Measurements from ENCODE around the gene EMILIN1. TPM values are rescaled to one million over a fixed set of nuclear protein-coding genes. Genes with fewer than 3 reads are reported as not detected.
A peak's percentile ranks its signal among the peaks of the same experiment; 100 is the strongest.

The EMILIN1 gene
- total and polyA plus RNA-seq, 2 experiments from 2014 or later: 3.2 to 15.4 TPM

DNA sequence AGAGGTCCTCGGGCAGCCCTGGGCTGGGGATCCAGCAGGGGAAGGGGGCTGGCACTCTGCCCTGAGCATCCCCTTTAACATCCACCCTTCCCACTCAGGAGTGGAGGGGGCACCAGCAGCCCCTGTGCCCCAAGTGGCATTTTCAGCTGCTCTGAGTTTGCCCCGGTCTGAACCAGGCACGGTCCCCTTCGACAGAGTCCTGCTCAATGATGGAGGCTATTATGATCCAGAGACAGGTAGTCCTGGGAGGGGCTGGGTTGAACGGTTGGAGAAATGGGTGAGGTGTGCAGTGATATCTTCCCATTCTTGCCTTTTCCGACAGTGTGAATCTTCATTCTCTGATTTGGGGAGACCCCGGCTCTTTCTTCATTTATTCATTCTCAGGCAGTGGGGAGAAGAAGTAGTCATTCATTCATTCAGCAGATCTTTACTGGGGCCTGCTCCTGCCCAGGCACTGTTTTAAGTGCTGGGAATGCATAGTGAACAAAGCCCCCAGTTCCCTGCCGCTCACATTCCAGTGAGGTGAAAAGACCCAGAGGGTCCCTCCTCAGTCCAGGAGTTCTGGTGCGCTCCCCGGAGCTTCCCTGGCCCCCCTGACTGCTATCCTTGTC, 6.8 kb downstream of the EMILIN1 start (continued):
- TF ChIP-seq, protein P1, sequence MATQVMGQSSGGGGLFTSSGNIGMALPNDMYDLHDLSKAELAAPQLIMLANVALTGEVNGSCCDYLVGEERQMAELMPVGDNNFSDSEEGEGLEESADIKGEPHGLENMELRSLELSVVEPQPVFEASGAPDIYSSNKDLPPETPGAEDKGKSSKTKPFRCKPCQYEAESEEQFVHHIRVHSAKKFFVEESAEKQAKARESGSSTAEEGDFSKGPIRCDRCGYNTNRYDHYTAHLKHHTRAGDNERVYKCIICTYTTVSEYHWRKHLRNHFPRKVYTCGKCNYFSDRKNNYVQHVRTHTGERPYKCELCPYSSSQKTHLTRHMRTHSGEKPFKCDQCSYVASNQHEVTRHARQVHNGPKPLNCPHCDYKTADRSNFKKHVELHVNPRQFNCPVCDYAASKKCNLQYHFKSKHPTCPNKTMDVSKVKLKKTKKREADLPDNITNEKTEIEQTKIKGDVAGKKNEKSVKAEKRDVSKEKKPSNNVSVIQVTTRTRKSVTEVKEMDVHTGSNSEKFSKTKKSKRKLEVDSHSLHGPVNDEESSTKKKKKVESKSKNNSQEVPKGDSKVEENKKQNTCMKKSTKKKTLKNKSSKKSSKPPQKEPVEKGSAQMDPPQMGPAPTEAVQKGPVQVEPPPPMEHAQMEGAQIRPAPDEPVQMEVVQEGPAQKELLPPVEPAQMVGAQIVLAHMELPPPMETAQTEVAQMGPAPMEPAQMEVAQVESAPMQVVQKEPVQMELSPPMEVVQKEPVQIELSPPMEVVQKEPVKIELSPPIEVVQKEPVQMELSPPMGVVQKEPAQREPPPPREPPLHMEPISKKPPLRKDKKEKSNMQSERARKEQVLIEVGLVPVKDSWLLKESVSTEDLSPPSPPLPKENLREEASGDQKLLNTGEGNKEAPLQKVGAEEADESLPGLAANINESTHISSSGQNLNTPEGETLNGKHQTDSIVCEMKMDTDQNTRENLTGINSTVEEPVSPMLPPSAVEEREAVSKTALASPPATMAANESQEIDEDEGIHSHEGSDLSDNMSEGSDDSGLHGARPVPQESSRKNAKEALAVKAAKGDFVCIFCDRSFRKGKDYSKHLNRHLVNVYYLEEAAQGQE (IDR thresholded peaks at IDR 0.05; ENCODE audit: unreplicated experiment): no peak
- TF ChIP-seq EZH2phosphoT487 (IDR thresholded peaks at IDR 0.05; ENCODE audit: unreplicated experiment) (no peak), EZH2 (IDR thresholded peaks at IDR 0.05; ENCODE audit: low read depth, unreplicated experiment) (no peak), CREB1 (CRISPR knock-in tag; IDR thresholded peaks at IDR 0.05; ENCODE audit: low read depth) (no peak), ZNF331 (CRISPR knock-in tag; IDR thresholded peaks at IDR 0.05; ENCODE audit: low read depth) (no peak), POLR2AphosphoS5 (IDR thresholded peaks at IDR 0.05; ENCODE audit: low read depth) (no peak)

DNA sequence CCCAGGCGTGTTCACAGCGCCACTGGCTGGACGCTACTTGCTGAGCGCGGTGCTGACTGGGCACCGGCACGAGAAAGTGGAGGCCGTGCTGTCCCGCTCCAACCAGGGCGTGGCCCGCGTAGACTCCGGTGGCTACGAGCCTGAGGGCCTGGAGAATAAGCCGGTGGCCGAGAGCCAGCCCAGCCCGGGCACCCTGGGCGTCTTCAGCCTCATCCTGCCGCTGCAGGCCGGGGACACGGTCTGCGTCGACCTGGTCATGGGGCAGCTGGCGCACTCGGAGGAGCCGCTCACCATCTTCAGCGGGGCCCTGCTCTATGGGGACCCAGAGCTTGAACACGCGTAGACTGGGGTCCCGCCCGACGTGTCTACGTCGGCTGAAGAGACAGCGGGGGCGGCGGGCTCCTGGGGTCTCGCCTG, 7.3 kb downstream of the EMILIN1 start:
- no peaks in the 10 kb centered on the region for H3K36me3 ChIP-seq (ENCODE audit: insufficient read depth)
- no peak overlapping the region for H3K27ac ChIP-seq (ENCODE audit: low read depth)
- Mint-ChIP-seq H3K9me3 (no peaks in the 10 kb centered on the region; the same call in 2 of the 3 replicates), H3K36me3 (ENCODE audit: low read depth) (no peaks in the 10 kb centered on the region), H3K4me3 (peak overlapping the region; percentile 55), H3K27me3 (ENCODE audit: insufficient read depth, low read depth, poor library complexity) (peaks cover 29% of the 10 kb centered on the region), H3K4me1 (peaks cover 34% of the 10 kb centered on the region), H3K27ac (no peak overlapping the region)
- H3K79me2 ChIP-seq (replicated peaks; ENCODE audit: insufficient read depth): no peaks in the 10 kb centered on the region
- peak; percentile 39 for TF ChIP-seq POLR2AphosphoS5 (IDR thresholded peaks at IDR 0.05; ENCODE audit: low read depth)
- TF ChIP-seq, protein P2, sequence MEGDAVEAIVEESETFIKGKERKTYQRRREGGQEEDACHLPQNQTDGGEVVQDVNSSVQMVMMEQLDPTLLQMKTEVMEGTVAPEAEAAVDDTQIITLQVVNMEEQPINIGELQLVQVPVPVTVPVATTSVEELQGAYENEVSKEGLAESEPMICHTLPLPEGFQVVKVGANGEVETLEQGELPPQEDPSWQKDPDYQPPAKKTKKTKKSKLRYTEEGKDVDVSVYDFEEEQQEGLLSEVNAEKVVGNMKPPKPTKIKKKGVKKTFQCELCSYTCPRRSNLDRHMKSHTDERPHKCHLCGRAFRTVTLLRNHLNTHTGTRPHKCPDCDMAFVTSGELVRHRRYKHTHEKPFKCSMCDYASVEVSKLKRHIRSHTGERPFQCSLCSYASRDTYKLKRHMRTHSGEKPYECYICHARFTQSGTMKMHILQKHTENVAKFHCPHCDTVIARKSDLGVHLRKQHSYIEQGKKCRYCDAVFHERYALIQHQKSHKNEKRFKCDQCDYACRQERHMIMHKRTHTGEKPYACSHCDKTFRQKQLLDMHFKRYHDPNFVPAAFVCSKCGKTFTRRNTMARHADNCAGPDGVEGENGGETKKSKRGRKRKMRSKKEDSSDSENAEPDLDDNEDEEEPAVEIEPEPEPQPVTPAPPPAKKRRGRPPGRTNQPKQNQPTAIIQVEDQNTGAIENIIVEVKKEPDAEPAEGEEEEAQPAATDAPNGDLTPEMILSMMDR (conservative IDR thresholded peaks at IDR 0.05; ENCODE audit: low read depth in 2 of 2): peak; percentile 42 to 86
- TF ChIP-seq EZH2 (IDR thresholded peaks at IDR 0.05; ENCODE audit: low read depth, unreplicated experiment): no peak
- H3F3A ChIP-seq (replicated peaks; ENCODE audit: low read depth): peaks cover 8% of the 10 kb centered on the region; the same call in 1 of the 2 replicates
- H4K20me1 ChIP-seq (replicated peaks; ENCODE audit: insufficient read depth): no peaks in the 10 kb centered on the region
- H2AFZ ChIP-seq: peak overlapping the region; percentile 99
- DNase-seq (ENCODE audit: low spot score) (peak; percentile 65), ATAC-seq (peak; percentile 19)
- peak overlapping the region; percentile 87 for H3K4me3 ChIP-seq
- no peaks in the 10 kb centered on the region for H3K9me2 ChIP-seq (ENCODE audit: insufficient read depth)
- peak overlapping the region; percentile 91 for H3K4me2 ChIP-seq
- H3K27me3 ChIP-seq (ENCODE audit: insufficient read depth): peaks cover 16% of the 10 kb centered on the region
- H3K4me1 ChIP-seq (ENCODE audit: insufficient read depth): peaks cover 15% of the 10 kb centered on the region

Data from GM23338 (cell line).